HG02798 (cell line): ENCODE data around the gene SMIM14.
"Not testable (repeated sequence)": the region's sequence is repeated elsewhere in the genome, so short reads cannot be mapped to it uniquely, and the experiment has no call there.

Experiments
- ATAC-seq: cut with Tn5 transposase; IDR thresholded peaks from one replicate; pipeline ENCODE4 v1.9.1; 2021; ENCODE audit warnings: mild to moderate bottlenecking; ENCODE audit not compliant: unreplicated experiment, poor library complexity

Gene SMIM14

GRCh38 chr4:39648827-39649558 lies 10.3 kb upstream of the SMIM14 start:
- ATAC-seq, result no peak

- ATAC-seq, result no peak
Observed at GRCh38 chr4:39648213-39648612, 9.5 kb upstream of the SMIM14 start.

GRCh38 chr4:39642885-39643552 lies 4.4 kb upstream of the SMIM14 start:
- no peak for ATAC-seq

GRCh38 chr4:39641451-39641850 lies 2.8 kb upstream of the SMIM14 start:
- ATAC-seq, result no peak

- ATAC-seq, result no peak
Observed at GRCh38 chr4:39637586-39638353, 895 bp downstream of the SMIM14 start.

- no peak for ATAC-seq
Observed at GRCh38 chr4:39637221-39637585, 1.5 kb downstream of the SMIM14 start.

- no peak for ATAC-seq
Observed at GRCh38 chr4:39636531-39637184, 2.0 kb downstream of the SMIM14 start.

GRCh38 chr4:39635023-39635422 lies 3.6 kb downstream of the SMIM14 start:
- no peak for ATAC-seq

- ATAC-seq, result peak; percentile 68
Observed at GRCh38 chr4:39631700-39632079, 7.0 kb downstream of the SMIM14 start.

- ATAC-seq, result no peak
Observed at GRCh38 chr4:39627413-39627812, 11.3 kb downstream of the SMIM14 start.

- no peak for ATAC-seq
Observed at GRCh38 chr4:39626913-39627312, 11.8 kb downstream of the SMIM14 start.

- peak; percentile 74 for ATAC-seq
Observed at GRCh38 chr4:39626261-39626660, 12.4 kb downstream of the SMIM14 start.

GRCh38 chr4:39621582-39621981 lies 17.1 kb downstream of the SMIM14 start:
- ATAC-seq, result no peak

- ATAC-seq, result no peak
Observed at GRCh38 chr4:39620551-39621313, 17.9 kb downstream of the SMIM14 start.

GRCh38 chr4:39617534-39617933 lies 21.1 kb downstream of the SMIM14 start:
- no peak for ATAC-seq

GRCh38 chr4:39616651-39617050 lies 22.0 kb downstream of the SMIM14 start:
- ATAC-seq, result no peak

- ATAC-seq, result not testable (repeated sequence)
Observed at GRCh38 chr4:39616112-39616511, 22.6 kb downstream of the SMIM14 start.

- no peak for ATAC-seq
Observed at GRCh38 chr4:39614487-39615162, 24.0 kb downstream of the SMIM14 start.

GRCh38 chr4:39613093-39613656 lies 25.5 kb downstream of the SMIM14 start:
- peak; percentile 38 for ATAC-seq
